Stimulated activated CD4-positive, alpha-beta T cell treated with anti-CD3 and anti-CD28 coated beads, Interleukin-12 subunit alpha, Interleukin-12 subunit beta, amount 100 ng/mL, for 48 hours (primary cell): Measurements from ENCODE around the gene P2RX6.
"Not testable (repeated sequence)": the region's sequence is repeated elsewhere in the genome, so short reads cannot be mapped to it uniquely, and the experiment has no call there.

ENCODE experiments used
- DNase-seq, 3 donors: peaks; one replicate each; pipeline ENCODE4 v3.0.0-alpha.2; 2020; ENCODE audit warnings: low read depth in 2 of 3, low spot score in 1 of 3

Gene P2RX6

DNA sequence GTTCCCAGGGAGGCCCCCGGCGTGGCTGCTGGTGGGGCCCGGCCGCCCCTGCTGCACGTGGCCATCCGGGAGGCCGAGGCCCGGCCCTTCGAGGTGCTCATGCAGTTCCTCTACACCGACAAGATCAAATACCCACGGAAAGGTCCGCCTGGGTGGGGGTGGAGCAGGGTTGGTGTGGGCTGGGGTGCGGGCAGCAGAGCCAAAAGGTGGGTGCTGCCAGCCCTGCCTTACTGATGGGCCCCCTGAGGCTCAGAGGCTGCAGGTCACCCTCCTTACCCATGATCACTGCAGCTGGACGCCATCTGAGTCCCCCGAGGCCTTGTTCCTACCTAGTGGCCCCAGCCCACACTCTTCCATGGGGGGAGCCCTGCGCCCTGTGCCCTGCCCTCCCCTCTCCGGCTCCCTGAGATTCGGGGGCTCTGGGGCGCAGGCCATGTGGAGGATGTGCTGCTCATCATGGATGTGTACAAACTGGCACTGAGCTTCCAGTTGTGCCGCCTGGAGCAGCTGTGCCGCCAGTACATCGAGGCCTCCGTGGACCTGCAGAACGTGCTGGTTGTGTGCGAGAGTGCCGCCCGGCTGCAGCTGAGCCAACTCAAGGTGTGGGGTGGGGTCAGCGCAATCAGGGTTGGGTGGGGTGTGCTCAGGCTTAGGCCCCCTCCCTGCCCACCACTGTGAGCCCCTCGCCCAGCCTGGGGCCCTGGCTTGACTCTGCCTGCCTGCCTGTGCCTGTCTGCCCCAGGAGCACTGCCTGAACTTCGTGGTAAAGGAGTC lies 20.6 kb upstream of the P2RX6 start:
- DNase-seq: no peak

DNA sequence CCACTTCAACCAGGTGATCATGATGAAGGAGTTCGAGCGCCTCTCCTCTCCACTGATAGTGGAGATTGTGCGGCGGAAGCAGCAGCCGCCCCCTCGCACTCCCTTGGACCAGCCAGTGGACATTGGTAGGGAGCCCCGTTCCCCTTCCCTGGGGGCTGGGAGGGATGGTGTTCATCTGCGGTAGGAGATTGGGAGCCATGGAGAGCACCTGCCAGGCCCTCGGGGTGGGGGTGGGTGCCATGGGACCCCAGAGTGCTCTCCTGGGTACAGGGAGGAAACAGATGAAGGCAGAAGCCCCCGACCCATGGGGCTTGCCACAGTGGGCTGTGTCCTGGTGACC lies 20.1 kb upstream of the P2RX6 start:
- no peak for DNase-seq

DNA sequence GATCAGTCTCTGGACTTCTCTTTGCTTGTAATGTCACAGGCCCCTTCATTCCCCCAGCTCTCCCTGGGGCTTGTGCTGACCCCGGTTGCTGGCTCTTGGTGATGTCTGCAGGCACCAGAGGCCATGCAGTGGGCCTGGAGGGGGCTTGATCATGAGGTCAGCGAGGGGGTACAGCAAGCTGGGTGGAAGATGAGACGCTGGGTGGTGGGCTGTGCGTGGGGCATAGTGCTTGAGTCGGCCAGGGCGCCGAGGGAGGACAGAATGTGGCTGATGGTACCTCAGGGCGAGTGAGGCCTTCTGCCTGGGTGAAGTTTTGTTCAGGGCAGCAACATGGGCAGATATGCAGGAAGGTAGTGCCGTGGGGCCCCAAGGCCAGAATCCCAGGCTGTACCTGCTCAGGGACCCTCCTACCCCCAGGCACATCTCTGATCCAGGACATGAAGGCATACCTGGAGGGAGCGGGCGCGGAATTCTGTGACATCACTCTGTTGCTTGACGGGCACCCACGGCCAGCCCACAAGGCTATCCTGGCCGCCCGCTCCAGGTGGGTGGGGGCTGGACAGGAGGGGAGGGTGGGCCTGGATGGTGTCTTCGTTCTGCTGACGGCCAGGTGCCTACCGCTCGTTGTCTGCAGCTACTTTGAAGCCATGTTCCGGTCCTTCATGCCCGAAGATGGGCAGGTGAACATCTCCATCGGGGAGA lies 19.5 kb upstream of the P2RX6 start:
- DNase-seq: no peak

DNA sequence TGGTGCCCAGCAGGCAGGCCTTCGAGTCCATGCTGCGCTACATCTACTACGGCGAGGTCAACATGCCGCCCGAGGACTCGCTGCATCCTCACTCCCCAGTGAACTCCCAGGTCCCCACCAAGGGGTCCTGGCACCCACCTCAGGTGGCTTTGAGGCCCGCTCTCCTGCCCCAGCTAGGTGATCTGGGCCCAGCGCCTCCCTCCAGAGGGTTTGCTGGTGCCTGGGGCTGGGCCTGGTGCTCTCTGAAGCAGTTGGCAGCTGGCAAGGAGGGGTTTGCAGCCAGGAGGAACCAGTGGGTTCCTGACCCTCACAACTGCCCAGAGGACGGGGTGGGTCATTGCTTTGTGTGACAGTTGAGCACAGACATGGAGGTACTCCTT lies 18.9 kb upstream of the P2RX6 start:
- no peak for DNase-seq

DNA sequence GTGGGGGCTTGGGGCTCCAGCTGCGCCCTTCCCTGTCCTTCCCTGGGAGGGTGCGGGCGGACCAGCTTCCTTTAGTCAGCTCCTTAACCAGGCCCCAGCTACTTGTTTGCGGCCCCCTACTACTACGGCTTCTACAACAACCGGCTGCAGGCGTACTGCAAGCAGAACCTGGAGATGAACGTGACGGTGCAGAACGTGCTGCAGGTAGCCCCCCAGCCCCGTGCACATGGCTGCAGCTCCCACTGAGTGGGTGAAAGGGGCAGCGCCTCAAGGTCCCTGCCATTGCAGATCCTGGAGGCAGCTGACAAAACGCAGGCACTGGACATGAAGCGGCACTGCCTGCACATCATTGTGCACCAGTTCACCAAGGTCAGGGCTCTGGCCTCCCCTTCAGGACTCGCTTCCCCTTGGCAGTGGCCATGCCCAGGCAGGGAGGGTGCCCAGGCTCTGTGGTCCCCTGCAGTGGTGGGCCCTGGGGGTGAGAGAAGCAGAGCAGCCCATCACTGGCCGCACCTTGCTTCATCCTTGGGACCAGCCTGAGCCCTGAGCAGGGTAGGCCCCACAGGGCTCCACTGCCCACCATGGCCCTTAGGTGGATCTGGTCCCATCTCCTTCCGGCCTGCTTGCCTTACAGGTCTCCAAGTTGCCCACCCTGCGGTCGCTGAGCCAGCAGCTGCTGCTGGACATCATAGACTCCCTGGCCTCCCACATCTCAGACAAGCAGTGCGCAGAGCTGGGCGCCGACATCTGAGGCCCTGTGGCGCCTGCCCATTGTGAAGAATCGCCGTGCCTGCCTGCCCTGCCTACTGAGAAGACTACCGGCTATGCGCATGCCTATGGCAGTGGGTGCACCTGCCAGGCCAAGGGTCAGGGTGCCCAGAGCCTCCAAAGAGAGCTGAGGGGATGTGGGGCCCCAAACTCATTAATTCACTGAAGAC lies 18.1 kb upstream of the P2RX6 start:
- no peak for DNase-seq

DNA sequence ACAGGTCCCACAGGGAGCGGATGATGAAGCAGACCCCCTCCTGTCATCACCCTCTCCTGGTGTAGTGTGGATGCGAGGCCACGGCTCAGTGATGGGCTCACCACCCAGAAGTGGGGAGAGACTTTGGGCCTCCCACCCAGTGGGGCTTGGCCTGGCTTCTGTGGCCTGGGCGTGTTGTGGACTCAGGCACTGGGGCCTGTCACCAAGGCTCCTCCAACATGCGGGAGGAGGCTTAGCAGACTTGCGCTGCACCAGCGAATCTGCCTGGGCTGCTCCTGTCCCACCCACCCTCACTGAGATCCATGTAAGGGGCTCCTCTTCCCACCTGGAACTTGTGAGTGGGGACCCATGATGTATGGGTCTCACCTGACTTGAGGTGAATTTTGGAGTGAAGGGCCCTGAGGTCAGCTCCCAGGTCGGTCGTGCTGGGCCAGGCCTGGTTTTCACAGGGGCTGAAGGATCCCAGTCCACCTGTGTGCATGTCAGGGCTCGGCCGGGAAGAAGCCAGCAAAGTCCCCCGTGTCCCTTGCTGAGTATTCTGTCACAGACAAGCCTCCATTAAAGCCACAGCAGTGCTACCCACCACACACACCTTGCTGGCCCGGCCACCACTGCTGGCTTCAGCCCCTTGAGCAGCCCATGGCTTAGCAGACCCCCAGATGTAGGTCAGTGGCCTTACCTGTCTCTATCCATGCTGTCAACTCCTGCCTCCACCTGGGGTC lies 17.3 kb upstream of the P2RX6 start:
- DNase-seq: no peak

DNA sequence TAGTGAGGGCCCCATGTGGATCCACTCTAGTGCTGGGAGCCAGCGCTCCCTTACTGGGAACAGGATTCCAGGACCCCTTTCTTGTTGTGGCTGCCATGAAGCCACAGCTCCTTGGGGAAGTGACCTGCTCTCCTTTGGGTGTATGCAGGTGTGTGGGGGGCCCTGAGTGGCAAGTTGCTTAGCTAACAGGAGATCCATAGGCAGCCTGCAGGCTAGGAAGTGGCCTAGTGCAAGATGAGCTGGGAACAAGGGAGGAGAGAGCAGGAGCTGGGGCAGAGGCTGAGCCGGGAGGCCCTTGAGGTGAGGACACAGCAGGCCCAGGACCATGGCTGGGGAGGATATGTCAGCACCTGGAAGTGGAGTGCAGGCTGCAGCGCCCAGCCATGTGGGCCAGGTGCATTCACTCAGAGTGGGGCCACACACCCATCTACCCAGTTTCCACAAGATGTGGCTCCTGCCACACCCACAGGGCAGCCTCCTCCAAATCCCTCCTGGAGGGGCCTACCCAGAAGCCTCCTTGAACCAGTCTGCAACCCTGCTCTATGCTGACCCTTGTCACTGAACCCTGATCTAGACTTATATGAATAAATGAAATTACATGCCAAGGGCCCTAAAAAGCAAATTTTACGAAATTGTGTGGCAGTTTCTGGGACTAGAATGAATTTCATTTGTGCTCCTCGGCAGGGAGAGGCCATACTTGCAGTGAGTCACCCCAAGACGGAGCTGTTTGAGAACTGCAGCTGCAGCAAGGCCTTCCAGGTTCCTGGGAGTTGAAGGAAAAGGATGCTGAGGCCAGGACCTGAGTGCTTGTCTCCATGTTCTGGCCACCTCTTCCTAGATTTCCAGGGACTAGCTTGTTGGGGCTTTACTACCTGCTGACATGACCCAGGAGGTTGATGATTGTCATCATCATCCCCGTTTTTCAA lies 16.3 kb upstream of the P2RX6 start:
- DNase-seq: no peak

DNA sequence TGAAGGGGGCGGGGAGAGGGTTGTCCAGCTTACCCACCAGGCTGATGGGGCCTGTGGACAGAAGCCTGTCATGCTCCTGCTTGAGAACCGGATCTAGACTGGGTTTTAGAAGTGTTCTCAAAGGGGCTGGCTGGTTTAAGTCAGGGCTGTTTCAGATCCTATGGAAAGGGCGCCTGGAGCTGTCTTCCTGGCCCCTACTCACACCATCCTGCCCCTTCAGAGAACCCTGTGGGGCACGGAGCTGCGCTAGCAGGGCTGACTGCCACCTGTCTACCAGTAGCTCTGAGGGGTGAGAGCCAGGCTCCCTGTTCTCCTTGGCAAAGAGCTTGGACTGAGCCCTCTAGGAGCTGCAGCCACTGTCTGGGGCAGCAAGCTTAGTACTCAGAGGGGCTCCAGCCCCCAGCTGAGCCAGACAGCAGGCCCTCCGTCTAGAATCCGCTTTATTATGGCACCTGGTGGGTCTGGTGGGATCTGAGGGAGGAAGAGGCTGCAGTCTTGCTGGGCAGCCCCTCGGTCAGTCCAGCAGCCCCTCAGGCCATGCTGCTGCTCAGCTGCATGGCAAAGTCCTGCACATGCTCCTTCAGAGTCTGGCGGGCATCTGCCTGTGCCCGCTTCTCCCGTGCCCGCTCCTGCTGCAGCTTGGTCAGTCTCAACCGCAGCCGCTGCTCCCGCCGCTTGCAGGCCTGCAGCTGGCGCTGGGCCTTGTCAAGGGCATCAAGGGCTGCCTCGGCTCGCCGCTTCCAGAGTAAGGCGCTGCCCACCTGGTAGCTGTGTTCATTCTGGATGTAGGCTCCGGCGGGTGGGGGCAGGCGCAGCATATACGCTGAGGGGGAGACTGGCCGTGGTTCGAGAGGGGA lies 15.4 kb upstream of the P2RX6 start:
- no peak for DNase-seq

DNA sequence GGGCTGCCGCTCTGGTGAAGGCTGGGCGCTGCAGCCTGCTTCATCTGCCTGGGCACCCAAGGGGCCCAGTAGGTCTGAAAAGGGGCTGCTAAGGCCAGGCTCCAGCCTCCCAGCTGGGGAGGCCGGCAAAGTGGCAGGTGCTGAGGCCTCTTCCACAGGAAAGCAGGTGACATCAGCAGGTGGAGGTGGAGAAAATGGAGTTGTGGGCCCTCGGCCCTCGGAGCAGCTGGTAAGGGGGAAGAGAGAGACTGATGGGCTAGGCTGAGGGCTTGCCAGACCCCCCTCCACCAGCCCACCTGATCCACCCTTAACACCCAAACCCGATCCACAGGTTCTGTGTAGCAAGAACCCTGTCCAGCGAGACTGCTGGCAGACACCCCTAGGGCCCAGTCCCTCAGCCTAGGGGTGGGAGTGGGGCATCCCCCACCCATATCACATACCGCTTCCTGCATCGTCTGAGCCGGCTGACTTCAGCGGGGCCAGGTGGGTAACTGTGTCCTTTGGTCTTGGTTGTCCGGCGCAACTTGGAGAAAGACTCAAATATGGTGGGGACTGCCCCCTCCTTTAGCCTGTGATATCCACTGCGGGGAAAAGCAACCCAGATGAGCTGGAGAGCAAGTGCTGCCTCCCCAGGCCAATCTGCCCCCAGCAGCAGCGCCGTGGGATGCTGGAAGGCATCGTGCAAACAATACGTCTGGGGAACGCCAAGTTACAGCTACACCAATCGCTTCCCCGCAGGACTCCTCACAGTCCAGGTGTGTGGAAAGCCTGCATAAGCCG lies 14.6 kb upstream of the P2RX6 start:
- no peak for DNase-seq

DNA sequence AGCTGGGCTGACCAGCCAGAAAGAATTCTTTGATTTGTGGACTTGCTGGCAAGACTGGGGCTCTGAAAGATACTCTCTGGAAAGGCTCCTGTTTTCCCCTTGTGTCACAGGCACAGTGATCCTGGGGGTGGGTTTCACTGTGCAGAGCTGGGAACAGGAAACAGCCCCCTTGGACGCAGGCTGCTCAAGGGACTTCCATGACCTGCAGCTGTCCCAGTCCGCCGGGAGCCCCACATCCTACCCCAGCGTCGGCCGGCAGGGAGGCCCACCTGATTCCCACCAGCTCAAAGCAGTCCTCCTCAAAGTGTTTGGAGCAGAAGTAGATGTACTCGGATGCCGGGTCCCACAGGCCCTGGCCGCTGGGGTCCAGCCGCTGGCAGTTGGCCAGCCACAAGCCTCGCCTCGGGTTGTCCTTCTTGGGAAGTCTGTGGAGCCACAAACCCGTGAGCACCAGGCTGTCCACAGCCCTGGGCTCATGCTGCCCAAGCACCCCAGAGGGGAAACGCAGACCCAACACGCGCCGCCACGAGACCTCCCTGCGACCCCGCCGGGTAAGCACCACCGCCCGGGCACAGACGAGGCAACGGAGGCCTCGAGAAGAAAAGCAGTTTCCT lies 13.9 kb upstream of the P2RX6 start:
- no peak for DNase-seq

DNA sequence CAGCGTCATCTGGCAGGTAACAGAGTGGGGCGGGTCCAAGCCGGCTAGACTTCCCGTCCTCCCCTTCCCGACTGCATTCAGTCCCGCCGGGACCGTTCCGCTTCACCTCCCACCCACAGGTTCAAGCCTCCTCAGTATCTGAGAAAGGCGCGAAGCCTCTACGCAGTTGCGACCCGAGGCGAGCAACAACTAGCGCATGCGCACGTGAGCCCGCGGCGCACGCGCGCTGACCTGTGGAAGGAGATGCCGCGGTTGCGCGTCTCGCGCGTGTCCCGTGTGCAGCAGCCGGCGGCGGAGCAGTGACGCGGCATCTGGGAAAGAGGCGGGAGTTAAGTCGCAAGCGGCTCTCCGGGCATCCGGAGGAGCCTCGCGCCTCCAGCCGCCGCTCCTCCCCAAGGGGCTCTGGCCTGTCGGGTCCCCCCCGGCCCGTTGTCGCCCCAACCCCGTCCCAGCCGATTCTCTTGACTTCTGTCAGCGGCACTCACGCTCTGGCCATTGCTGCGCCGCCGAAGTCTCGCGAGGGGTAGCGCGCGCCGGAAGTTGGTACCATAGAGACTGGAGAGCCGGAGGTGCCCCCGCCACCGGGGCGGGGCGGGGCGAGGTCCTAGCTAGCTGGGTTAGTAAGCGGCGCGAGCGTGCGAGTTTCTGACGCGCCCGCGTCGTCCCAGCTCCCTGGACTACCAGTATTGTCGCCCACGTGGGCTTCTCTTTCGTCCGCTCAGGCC lies 13.2 kb upstream of the P2RX6 start, which contains the start of gene THAP7:
TSS of gene THAP7 (minus strand) at position 518 of the 725 bp plus-strand sequence. CDS start at position 311, 207 bp downstream.
- DNase-seq: peak; percentile 89 to 97 (median 92)

DNA sequence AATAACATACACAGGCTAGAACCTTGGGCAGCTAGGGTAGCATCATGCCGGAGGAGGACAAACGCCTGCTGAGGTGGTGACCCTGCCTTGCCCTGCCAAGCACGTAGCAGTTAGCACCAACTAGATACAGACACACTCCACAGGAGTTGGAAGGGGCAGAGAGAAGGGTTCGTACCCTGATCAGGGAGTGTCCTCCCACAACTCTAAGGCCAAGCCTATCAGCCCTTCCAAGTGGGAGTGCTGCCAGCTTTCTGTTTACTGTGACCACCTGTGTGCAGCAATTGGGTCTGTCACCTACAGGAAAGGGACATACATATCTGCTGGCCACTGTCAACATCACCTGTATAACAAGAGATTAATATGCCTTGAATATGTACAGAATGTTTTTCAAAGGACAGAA lies 11.2 kb upstream of the P2RX6 start:
- DNase-seq: no peak

DNA sequence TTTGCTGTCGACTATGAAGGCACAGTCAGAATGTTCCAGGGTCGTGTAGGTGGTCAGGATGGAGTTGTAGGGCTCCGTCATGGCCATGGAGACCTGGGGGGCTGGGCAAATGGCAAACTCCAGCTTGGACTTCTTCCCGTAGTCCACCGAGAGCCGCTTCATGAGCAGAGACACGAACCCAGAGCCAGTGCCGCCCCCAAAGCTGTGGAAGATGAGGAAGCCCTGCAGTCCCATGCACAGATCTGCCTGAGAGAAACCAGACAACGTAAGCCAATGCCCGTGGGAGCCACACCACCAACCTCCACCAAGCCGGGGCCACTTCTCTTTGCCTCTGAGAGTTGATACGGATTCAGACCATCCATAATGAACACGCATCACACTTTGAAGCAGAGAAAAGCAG lies 5.8 kb upstream of the P2RX6 start:
- DNase-seq: not testable (repeated sequence)

DNA sequence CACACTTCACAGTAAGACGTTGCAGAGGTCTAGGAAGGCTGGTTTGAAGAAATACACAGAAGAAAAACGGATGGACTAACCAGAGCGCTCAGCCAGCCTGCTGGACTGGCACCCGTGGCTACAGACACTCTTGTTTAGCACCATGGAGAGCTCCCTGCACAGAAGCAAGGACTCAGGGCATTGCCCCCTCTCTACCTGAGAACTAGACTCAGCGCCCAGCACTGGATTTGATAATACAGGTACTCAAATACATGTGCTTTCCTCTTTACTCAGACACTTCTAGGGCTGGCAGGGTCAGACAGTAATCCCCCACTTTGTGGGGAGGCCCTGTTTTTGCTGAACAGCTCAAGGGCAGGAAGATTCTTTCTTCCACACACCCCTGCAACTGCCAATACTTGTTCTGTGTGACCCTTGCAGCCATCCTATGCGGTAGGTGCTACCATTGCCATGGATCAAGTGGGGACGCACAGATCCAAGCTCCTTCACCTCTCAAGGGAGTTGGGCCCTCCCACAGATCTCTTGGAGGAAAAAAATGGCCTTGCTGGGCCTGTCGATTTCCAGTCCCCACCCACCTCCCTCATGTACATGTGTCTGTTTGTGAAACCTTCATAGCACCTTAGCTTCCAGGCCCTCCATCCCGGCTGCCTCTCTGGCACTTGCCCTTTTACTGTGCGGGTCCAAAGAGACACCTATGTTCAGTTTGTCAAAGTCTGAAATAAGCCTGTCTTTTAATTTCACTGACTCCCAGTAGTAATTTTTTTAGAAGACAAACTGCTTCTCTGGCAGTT lies 5.1 kb upstream of the P2RX6 start:
- no peak for DNase-seq

DNA sequence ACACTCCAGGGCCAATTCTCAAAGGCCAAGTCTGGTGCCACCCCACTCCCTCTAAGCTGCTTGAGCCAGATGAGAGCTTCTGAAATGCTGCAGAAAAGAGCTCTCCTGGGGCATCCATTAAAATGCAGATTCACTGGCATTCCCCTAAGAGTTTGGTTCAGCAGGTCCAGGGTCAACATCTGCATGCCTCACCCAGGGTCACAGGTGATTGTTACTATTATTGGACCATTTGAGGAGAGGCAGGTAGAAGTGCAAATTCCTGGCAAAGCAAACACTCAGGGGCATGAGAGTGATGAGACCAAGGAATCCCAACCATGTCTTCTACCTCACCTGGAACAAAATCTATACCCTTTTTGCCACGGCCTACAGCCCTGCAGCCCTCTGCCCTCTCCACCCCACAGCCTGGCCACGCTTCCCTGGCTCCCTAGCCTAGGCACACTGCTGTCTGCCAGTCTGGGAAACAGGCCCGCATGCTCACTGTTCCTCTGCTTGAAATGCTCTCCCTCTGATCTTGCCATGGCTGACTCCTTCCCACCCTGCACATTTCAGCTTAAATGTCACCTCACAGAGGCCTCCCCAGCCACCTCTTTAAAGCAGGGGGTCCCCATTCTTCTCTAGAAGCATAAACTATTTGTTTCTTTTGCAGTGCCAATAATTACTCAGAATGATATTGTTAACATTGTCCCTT lies 4.4 kb upstream of the P2RX6 start:
- DNase-seq: no peak
